Activated CD4-positive, alpha-beta T cell treated with anti-CD3 and anti-CD28 coated beads for 1 hour (primary cell): ENCODE results near the gene XRCC5.

Source experiments
- DNase-seq: peaks from one replicate; pipeline ENCODE4 v3.0.0-alpha.2; 2020

XRCC5 gene

GRCh38 chr2:216236486-216236885, 127.3 kb downstream of the XRCC5 start:
- no peak for DNase-seq

GRCh38 chr2:216242365-216242764, 133.2 kb downstream of the XRCC5 start:
- DNase-seq = no peak

- DNase-seq = no peak
These were observed 133.9 kb downstream of the XRCC5 start for GRCh38 chr2:216243026-216243425.

GRCh38 chr2:216245391-216245975, 136.3 kb downstream of the XRCC5 start:
- no peak for DNase-seq

- DNase-seq = no peak
These were observed 137.6 kb downstream of the XRCC5 start for GRCh38 chr2:216246766-216247165.
